ENCODE results near the gene SORCS3.

Gene SORCS3

DNA sequence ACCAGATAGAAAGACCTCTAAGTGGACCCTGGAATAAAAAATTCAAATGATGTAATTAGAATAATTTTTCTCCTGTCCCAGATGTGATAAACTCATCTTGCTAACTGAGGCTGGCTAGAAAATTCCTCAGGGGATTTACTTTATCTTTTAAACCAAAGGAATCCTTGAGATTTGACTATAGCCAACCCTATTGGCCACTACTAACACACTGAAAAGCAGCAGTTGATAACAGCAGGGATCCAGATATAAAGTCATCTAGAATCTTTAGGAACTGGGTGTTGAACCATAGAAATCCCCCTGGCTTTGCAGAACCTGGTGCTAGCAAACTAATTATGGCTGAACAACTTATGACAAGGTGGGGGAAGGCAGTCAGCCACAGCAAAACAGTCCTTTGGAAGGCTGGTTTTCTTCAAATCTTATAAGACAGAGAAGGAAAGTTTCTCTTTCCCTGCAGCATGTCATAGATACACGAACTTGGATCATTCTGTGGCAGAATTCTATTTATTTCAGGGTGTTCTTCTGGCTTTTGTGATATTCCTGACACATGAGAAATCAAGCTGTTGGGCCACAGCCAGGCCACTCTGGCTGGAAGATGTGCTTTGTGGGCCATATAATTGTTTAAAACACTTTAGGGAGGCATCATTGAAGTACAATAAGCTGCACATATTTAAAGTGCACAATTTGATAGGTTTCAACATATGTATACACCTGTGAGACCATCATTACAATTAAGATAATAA is 643.6 kb downstream of the SORCS3 start:
- DNase-seq, result no peak

DNA sequence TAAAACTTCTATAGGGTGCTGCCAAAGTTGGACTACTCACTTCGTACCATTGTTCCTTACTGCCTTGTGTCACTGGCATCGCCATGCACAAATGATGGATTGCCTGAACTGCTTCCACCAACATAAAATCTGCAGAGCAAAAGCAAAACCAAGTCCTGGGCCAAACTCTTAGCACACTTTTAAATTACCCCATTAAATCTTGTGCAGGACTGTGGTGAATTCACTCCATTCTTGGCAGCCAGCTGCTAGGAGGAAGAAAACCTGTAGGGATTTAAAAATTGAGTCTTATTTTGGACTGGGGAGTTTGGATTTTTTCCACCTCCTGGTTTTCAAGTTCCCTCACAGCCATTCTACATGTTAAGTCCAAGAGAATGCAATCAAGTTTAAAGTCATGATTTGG is 646.9 kb downstream of the SORCS3 start:
- DNase-seq, result no peak

- DNase-seq, result no peak
Observed at GRCh38 chr10:105288613-105289012, 647.5 kb downstream of the SORCS3 start.

DNA sequence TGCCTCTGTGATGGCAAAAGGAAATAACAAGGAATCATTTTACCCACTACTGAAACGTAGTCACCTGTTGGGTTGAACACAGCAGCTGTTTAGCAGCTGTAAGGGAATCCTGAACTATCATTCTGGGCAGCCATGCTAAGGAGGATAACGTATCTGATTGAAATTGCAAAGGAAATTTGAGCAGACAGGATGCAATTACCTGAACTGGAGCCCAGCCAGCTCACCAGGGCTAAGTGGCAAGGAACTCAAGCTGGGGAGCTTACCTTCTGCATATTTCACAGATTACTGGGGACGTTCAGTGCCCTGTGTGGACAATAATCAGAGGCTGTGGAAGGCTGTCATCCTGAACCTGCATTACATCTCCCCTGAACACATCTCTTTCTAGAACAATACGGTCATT is 650.5 kb downstream of the SORCS3 start:
- DNase-seq, result no peak

- DNase-seq, result no peak
Observed at GRCh38 chr10:105292236-105292635, 651.1 kb downstream of the SORCS3 start.

Measured in NCI-H1092 (cell line).